IgD-negative memory B cell (primary cell): Measurements from ENCODE around the gene PXK. TPM values are rescaled to one million over a fixed set of nuclear protein-coding genes. Genes with fewer than 3 reads are reported as not detected.
"Not testable (repeated sequence)": the region's sequence is repeated elsewhere in the genome, so short reads cannot be mapped to it uniquely, and the experiment has no call there.

Experiments
- H3K27ac Mint-ChIP-seq, 3 donors: one replicate each; pipeline ENCODE4 v1.8.0; 2020 to 2022; ENCODE audit warnings: mild to moderate bottlenecking in 3 of 3, mixed read lengths in 3 of 3, moderate library complexity in 1 of 3
- H3K27me3 Mint-ChIP-seq: one replicate; pipeline ENCODE4 v1.8.0; 2021; ENCODE audit warnings: mixed read lengths
- H3K36me3 Mint-ChIP-seq: one replicate; pipeline ENCODE4 v1.8.0; 2020; ENCODE audit warnings: mild to moderate bottlenecking, mixed read lengths
- H3K4me1 Mint-ChIP-seq, 3 donors: one replicate each; pipeline ENCODE4 v1.8.0; 2020 to 2022; ENCODE audit warnings: mixed read lengths in 3 of 3, mild to moderate bottlenecking in 1 of 3
- H3K4me3 Mint-ChIP-seq, 4 donors: one replicate each; pipeline ENCODE4 v1.8.0; 2020 to 2022; ENCODE audit warnings: mild to moderate bottlenecking in 4 of 4, mixed read lengths in 4 of 4, moderate library complexity in 3 of 4
- H3K9me3 Mint-ChIP-seq, 3 donors: one replicate each; pipeline ENCODE4 v1.8.0; 2020 to 2021; ENCODE audit warnings: mixed read lengths in 3 of 3, mild to moderate bottlenecking in 1 of 3
- polyA plus RNA-seq: library from polyadenylated mRNA; unstranded; fragments of 300-500 nt; fragmentation: Illumina TruSeq; gene quantifications from one replicate; pipeline ENCODE4 v1.2.3, GENCODE V29; 2021

Gene PXK
- polyA plus RNA-seq, 1 donor from 2014 or later: 92.3 TPM

DNA sequence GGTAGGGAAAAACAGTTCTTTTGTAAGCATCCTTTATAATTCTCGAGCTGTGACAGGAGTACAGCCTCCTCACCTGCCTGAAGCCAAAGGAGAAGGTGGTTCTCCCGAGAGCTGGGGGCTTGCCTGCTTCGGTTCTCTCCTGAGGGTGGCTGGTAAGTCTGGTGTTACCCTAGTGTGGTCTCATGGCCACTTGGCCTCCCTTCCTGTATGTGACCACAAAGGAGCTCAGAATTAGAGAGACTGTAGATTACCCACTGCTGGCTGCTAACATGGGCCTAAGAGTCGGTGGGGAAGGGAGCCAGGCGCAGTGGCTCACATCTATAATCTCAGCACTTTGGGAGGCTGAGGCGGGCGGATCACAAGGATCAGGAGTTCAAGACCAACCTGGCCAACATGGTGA, 88.3 kb downstream of the PXK start:
- H3K27ac Mint-ChIP-seq: peak overlapping the region; percentile 80 to 90 (median 89)
- H3K4me1 Mint-ChIP-seq: peaks cover 29 to 32% (median 31%) of the 10 kb centered on the region in 3 donors
- peaks cover 1% of the 10 kb centered on the region for H3K36me3 Mint-ChIP-seq
- no peaks in the 10 kb centered on the region for H3K27me3 Mint-ChIP-seq
- no peaks in the 10 kb centered on the region for H3K9me3 Mint-ChIP-seq
- peak overlapping the region in 1 of 4 donors; percentile 91 for H3K4me3 Mint-ChIP-seq

DNA sequence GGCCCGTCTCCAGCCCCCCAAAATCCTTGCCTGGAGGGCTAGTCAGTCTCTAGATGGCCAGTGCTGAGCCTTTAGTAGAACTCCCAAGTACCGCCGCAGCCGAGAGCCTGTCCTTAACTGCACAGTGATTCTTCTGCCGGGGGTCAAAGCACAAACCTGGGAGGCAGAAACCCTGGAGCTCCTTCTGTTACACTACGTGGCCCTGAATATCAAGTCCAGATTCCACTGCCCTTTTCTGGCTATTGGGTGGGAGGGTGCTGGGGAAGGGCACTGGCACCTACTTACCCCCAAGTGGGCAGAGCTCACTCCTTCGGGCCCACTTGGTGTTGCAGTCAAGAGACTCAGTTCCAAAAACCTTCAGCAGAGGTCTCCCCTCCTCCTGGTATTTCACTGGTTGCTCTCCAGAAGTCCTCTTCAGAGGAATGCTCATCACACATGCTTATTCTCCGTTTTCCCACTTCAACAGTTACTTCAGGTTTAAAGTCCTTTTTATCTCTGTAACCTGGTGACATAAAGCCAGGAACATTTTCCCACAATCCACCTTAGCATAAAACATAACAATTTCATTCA, 90.1 kb downstream of the PXK start:
- H3K27ac Mint-ChIP-seq: peak overlapping the region; percentile 13 to 59 (median 30)
- no peak overlapping the region for H3K4me3 Mint-ChIP-seq
- no peaks in the 10 kb centered on the region for H3K27me3 Mint-ChIP-seq
- no peaks in the 10 kb centered on the region for H3K9me3 Mint-ChIP-seq
- H3K4me1 Mint-ChIP-seq: peaks cover 28 to 32% (median 31%) of the 10 kb centered on the region in 3 donors
- peaks cover 3% of the 10 kb centered on the region for H3K36me3 Mint-ChIP-seq

- no peak overlapping the region for H3K4me3 Mint-ChIP-seq
- H3K27me3 Mint-ChIP-seq: no peaks in the 10 kb centered on the region
- no peaks in the 10 kb centered on the region for H3K9me3 Mint-ChIP-seq
- H3K4me1 Mint-ChIP-seq: peaks cover 19 to 20% (median 19%) of the 10 kb centered on the region in 3 donors
- peaks cover 2% of the 10 kb centered on the region for H3K36me3 Mint-ChIP-seq
- H3K27ac Mint-ChIP-seq: peak overlapping the region in 1 of 3 donors; percentile 10
Observed at GRCh38 chr3:58424613-58425012, 91.9 kb downstream of the PXK start.

- Mint-ChIP-seq H3K4me1 (peaks cover 8 to 9% (median 9%) of the 10 kb centered on the region in 3 donors), H3K27ac (peak overlapping the region in 1 of 3 donors; percentile 35), H3K36me3 (peaks cover 2% of the 10 kb centered on the region), H3K9me3 (no peaks in the 10 kb centered on the region), H3K27me3 (no peaks in the 10 kb centered on the region), H3K4me3 (no peak overlapping the region)
Observed at GRCh38 chr3:58425782-58426181, 93.1 kb downstream of the PXK start.

DNA sequence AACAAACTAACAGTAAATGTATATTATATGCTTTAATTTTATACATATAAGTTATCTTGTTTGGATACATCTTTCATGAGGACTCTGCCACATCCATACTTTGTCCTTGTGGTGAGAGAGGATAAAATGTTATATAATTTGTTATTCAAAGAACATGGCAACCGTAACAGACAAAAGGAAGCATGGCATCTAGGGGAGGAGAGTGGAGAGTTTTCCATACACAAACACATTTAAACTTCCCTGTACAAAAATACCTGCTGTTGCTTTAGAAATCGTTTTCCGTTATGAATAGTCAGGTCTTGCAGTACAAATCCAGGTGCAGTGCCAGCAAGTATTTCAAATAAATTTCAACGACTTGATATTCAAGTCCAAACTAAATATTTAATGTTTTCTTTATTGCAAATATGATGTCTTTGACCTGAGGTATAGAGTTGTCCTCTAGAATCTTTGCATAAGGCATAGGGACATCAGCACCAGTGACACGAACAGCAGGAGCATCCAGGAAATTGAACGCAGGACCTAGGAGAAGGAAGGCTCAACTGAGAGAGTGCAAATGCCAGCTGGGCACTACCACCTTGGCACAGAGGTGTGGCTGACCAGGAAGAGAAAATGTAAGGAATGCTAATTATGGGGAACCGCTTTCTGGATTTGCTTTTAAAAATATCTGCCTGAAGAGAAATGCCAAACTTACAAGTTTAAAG, 95.1 kb downstream of the PXK start:
- peak overlapping the region in 1 of 4 donors; percentile 0 for H3K4me3 Mint-ChIP-seq
- peak overlapping the region in 2 of 3 donors; percentile 19 to 46 for H3K27ac Mint-ChIP-seq
- no peaks in the 10 kb centered on the region for H3K27me3 Mint-ChIP-seq
- H3K36me3 Mint-ChIP-seq: peaks cover 2% of the 10 kb centered on the region
- H3K4me1 Mint-ChIP-seq: peaks cover 7 to 12% (median 9%) of the 10 kb centered on the region in 3 donors
- no peaks in the 10 kb centered on the region for H3K9me3 Mint-ChIP-seq

- H3K36me3 Mint-ChIP-seq: peaks cover 2% of the 10 kb centered on the region
Observed at GRCh38 chr3:58429657-58430056, 97.0 kb downstream of the PXK start.

GRCh38 chr3:58432905-58433304, 100.2 kb downstream of the PXK start:
- peaks cover 20% of the 10 kb centered on the region in 3 donors for H3K4me1 Mint-ChIP-seq
- H3K4me3 Mint-ChIP-seq: peak overlapping the region; percentile 85 to 98 (median 96)

More at GRCh38 chr3:58429657-58430056, 97.0 kb downstream of the PXK start:
- H3K4me3 Mint-ChIP-seq: peak overlapping the region in 1 of 4 donors; percentile 29
- H3K4me1 Mint-ChIP-seq: peaks cover 16 to 20% (median 19%) of the 10 kb centered on the region in 3 donors
- H3K9me3 Mint-ChIP-seq: no peaks in the 10 kb centered on the region
- no peak overlapping the region for H3K27ac Mint-ChIP-seq
- no peaks in the 10 kb centered on the region for H3K27me3 Mint-ChIP-seq

GRCh38 chr3:58433400-58434167, 100.9 kb downstream of the PXK start, which contains the start of gene PDHB:
Gene PDHB (minus strand): TSS chr3:58433832. CDS start chr3:58433809, 23 bp downstream.
- Mint-ChIP-seq H3K36me3 (no peaks in the 10 kb centered on the region), H3K27me3 (no peaks in the 10 kb centered on the region), H3K4me1 (peaks cover 20% of the 10 kb centered on the region in 3 donors), H3K27ac (peak within 1 kb of the TSS; percentile 83 to 98 (median 97)), H3K4me3 (peak within 1 kb of the TSS; percentile 85 to 98 (median 96)), H3K9me3 (no peaks in the 10 kb centered on the region)

More at GRCh38 chr3:58432905-58433304, 100.2 kb downstream of the PXK start:
- Mint-ChIP-seq H3K36me3 (no peaks in the 10 kb centered on the region), H3K9me3 (no peaks in the 10 kb centered on the region), H3K27me3 (no peaks in the 10 kb centered on the region), H3K27ac (peak overlapping the region; percentile 83 to 98 (median 97))

GRCh38 chr3:58434168-58434504, 101.4 kb downstream of the PXK start:
- Mint-ChIP-seq H3K4me3 (peak overlapping the region; percentile 85 to 98 (median 96)), H3K36me3 (no peaks in the 10 kb centered on the region), H3K27me3 (no peaks in the 10 kb centered on the region), H3K4me1 (peaks cover 20% of the 10 kb centered on the region in 3 donors), H3K27ac (peak overlapping the region; percentile 83 to 89 (median 88)), H3K9me3 (no peaks in the 10 kb centered on the region)

- Mint-ChIP-seq H3K27me3 (no peaks in the 10 kb centered on the region), H3K27ac (peak overlapping the region; percentile 83 to 89 (median 88)), H3K9me3 (no peaks in the 10 kb centered on the region), H3K4me3 (peak overlapping the region; percentile 21 to 85 (median 46)), H3K4me1 (peaks cover 20% of the 10 kb centered on the region in 3 donors), H3K36me3 (no peaks in the 10 kb centered on the region)
Observed at GRCh38 chr3:58434511-58434910, 101.8 kb downstream of the PXK start.

DNA sequence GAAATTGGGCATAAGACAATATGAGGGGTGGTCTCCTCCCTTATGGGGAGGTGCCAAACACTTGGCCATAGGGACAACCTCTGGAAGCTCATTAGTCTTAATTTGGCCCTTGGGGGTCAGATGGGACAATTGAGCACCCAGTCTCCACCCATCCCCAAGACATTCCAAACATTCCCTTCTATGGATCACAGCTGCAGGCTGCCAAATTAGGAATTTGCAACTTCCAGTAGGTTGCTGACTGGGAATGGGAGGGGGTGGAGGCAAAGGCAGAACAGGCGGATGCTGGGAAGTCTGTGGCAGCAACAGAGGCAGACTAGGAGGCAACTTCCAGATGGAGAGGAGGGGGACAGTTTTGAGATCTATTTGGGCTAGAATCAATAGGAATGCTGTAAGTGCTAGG, 102.3 kb downstream of the PXK start:
- no peaks in the 10 kb centered on the region for H3K9me3 Mint-ChIP-seq
- H3K4me1 Mint-ChIP-seq: peaks cover 20% of the 10 kb centered on the region in 3 donors
- no peaks in the 10 kb centered on the region for H3K36me3 Mint-ChIP-seq
- H3K4me3 Mint-ChIP-seq: peak overlapping the region; percentile 21 to 85 (median 46)
- H3K27me3 Mint-ChIP-seq: no peaks in the 10 kb centered on the region
- peak overlapping the region in 2 of 3 donors; percentile 83 to 89 for H3K27ac Mint-ChIP-seq

DNA sequence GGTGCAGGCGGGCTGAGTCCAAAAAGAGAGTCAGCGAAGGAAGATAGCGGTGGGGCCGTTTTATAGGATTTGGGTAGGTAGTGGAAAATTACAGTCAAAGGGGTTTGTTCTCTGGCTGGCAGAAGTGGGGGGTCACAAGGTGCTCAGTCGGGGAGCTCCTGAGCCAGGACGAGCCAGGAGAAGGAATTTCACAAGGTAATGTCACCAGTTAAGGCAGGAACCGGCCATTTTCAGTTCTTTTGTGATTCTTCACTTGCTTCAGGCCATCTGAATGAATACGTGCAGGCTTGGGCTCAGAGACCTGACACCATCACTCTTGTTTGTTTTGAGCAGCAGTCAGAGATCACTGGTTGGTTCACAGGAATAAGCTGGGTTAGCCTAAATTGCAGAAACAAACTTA, 104.6 kb downstream of the PXK start:
- not testable (repeated sequence) for H3K36me3 Mint-ChIP-seq, H3K9me3 Mint-ChIP-seq, H3K27me3 Mint-ChIP-seq
- H3K4me3 Mint-ChIP-seq: peak overlapping the region in 1 of 4 donors; percentile 85
- H3K4me1 Mint-ChIP-seq: peaks cover 13 to 14% (median 13%) of the 10 kb centered on the region in 3 donors
- peak overlapping the region in 1 of 3 donors; percentile 11 for H3K27ac Mint-ChIP-seq

DNA sequence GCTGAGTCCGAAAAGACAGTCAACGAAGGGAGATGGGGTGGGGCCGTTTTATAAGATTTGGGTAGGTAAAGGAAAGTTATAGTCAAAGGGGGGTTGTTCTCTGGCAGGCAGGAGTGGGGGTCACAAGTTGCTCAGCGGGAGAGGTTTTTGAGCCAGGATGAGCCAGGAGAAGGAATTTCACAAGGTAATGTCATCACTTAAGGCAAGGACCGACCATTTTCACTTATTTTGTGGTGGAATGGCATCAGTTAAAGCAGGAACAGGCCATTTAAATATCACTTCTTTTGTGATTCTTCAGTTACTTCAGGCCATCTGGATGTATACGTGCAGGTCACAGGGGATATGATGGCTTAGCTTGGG, 108.3 kb downstream of the PXK start:
- H3K4me1 Mint-ChIP-seq, H3K27me3 Mint-ChIP-seq, H3K9me3 Mint-ChIP-seq, H3K27ac Mint-ChIP-seq, H3K36me3 Mint-ChIP-seq: not testable (repeated sequence)
- peak overlapping the region in 1 of 4 donors; percentile 21 for H3K4me3 Mint-ChIP-seq

GRCh38 chr3:58441514-58442450, 109.1 kb downstream of the PXK start:
- Mint-ChIP-seq H3K27me3 (no peaks in the 10 kb centered on the region), H3K36me3 (peaks cover 3% of the 10 kb centered on the region), H3K9me3 (no peaks in the 10 kb centered on the region), H3K4me3 (peak overlapping the region in 1 of 4 donors; percentile 47), H3K4me1 (peaks cover 0 to 3% (median 0%) of the 10 kb centered on the region in 3 donors), H3K27ac (no peak overlapping the region)
